ENCODE data around the gene LYST.
A peak's percentile ranks its signal among the peaks of the same experiment; 100 is the strongest.

LYST gene

GRCh38 chr1:235887676-235888075, 21.0 kb upstream of the LYST start:
- no peak for DNase-seq

- DNase-seq = no peak
These were observed 19.1 kb upstream of the LYST start for GRCh38 chr1:235885655-235886262.

GRCh38 chr1:235883261-235883927, 16.7 kb upstream of the LYST start:
- DNase-seq = no peak

GRCh38 chr1:235882816-235883215, 16.1 kb upstream of the LYST start:
- DNase-seq = no peak

DNA sequence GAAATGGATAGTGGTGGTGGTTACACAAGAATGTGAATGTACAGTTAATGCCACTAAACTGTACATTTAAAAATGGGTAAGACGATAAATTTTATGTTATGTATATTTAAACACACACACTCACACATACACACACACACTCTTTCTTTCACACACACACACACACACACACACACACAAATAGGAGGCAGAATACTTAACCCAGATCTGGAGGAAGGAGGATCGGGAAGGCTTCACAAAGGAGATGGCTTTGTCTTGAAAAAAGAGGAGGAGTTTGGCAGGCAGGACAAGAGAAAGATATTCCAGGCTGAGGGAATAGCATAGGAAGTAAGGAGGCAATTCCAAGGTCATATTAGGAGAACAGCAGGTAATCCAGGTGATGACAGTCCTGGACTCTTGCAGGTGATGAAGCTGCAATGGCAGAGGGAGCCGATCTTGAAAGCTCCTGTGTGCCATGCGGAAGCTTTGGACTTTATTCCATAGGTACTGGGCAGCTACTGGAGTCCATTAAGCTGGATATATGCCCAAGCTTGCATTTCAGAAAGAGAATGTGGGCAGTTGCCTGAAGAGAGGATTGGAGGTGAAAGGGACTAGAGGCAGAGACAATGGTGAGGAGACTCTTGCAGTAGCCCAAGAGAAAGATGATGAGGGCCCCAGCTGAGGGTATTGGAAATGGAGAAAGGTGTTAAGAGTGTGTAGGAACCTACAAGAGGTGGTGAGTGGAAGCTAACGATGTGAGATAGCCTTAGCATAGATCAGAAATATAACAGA, 15.4 kb upstream of the LYST start:
- DNase-seq = no peak

DNA sequence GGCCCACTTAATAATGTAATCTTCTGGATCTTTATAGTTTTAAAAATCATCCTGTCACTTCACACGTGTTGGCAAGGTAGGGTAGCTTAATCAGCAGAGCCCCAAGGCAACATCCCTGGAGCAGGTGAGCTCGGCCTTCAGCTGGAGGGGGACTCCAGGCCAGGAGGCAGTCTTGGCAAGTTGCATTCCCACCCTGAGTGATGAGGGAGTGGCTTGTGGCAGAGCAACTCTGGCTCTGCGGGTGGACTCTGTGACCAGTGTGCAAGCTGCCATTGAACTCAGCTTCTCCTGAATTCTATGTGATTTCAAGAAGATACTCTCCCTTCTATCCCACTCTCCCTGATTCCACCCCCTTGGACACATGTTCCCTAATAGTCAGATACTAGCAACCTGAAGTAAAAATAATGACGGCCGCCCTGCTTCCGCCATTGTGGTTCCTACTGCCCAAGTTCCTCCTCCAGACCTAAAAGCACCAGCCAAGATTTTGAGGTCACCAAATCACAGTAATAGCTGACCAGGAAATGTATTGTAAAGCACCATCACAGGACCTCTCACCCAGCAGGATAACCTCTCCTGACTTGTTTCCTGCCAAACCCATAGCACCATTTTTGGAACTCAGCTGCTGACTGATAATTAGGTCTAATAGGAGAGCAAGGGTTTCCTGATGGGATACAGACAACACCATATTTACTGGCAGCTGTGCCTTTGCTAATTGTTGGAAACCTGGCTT, 11.5 kb upstream of the LYST start:
- no peak for DNase-seq

DNA sequence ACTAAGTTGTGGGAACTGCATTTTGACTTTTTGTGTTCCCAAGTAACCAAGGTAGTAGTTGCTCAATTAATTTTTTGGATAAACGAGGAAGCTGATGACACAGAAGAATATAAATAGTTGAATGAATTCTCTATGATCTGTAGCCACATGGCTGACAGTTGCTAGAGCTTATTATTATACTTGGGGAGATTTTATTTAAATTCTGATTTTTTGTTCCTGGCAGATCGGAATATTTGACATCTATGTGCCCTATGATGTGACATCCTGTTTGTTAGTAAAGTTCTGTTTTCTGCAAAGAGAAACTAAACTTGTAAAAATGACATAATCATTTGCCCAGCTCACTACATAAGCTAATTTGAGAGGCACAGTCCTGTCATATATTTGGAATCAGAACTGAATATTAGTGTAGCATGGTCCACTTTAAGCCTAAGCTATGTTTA, 9.7 kb upstream of the LYST start:
- DNase-seq = peak in 1 of 5 donors; percentile 49

- no peak for DNase-seq
These were observed 8.4 kb upstream of the LYST start for GRCh38 chr1:235875036-235875597.

DNA sequence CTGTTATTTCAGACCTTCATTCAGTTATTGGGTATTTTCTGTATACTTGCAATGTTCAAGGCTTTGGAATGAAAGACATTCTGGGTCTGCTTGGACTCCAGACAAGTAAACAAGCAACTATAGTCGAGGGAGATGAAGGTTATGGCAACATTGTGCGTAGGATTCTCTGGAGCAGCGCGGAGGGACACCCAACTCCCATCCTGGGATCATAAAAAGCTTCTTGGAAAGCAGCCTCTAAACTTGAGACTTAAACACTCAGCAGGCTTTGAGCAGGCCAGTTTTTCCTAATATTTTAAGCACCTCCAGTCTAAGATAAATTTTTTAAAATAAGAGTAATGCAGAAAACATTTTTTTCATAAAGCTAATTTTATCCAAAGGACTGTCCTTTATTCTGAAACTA, 7.6 kb upstream of the LYST start:
- no peak for DNase-seq

DNA sequence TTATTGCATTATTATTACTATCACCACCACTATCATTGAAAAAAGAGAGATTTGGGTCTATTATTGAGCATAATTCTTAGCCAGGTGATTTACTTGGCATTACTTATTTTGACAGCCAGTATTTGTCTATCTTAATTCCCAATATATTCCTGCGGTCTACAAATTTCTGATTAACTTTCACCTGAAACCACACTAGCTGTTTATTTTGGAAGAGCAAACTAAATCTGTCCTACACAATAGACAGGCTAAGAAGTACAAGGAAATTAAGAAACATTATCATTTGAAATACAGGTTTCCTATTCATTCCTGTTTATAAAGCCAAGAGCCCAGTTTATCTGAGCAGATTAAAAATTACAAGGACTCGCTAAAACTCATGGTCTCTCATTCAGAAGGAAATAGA, 6.9 kb upstream of the LYST start:
- no peak for DNase-seq

GRCh38 chr1:235873045-235873444, 6.3 kb upstream of the LYST start:
- DNase-seq = peak in 1 of 5 donors; percentile 48

DNA sequence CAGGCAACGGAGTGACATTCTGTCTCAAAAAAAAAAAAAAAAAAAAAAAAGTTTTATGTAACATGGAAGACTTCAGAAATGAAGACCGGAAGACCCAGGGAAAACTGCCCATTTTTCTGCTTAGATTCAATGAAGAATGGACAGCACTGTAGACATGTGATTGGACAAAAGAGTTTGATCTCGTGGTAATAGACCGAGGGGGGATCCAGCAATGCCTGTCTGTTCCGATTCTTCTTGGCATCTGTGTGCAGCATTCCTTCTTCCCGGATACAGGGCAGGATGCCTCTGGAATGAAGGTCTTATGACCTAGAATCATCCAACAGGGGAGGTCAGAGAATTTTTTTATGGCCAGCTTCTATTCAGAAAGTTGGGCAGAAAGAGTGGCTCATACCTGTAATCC, 5.6 kb upstream of the LYST start:
- DNase-seq = no peak

DNA sequence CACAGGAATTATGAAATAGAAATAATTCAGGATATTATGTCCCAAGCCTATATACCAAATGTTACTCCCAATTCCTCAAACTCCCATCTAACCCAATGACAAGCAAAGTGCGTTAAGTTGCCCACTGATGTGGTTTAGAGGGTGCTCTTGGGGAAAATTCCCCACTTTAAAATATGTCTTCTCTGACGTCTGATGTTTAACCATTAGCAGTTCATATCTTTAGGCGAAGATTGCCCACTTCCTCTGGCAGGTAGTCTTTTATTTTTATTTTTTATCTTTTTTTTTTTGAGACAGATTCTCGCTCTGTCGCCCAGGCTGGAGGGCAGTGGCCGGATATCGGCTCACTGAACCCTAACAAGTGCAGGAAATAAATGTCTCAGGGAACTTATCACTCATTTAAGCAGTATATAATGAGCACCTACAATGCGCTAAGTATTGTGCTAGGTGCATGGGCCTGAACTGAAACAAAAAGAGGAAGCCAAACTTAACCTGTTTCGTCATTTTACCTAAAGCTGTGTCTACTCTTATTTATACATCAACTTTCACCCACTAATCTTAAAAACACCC, 1.3 kb upstream of the LYST start:
- DNase-seq = peak; percentile 11 to 65 (median 41)

DNA sequence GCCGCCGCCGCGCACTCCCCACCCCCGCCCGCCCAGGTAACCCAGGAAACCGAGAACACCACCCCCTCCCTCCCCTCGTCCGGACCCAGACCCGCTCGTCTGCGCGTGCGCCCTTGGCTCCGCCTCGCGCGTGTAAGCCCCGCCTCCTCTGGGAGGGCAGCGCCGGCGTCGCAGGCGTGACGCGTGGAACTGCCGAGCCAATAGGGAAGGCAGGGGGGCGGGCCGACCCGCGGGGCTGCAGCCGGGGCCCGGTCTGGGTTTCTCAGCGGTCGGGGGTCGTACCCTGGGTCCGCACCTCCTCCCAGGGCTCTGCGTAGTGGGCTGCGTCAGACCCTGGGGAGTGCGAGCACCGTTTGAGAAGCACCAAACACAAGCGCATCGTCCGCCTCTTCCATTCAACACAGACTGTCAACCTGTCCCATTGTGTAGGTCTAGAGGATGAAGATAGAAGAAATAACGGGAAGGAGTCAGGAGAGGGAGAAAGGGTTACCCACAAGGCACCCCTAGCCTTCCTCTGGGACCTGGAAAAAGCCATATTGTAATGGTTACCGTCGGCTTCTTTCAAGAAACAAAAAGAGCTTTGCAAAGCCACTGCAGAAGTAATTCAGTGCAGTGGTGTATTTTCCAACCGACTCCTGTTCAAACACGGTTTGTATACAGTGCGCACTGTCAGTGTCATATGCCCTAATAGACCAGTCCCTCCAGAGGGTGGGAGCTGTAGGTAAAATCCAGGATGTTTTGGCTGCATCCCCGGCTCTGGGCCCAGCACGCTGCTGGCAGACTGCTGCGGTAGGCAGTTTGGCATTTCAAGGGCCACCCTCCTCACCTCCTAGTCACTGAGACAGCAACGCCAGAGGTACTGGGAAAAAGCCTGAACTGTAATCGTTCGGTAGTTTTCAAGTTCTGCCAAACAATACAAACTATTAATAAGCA, 473 bp upstream of the LYST start:
- DNase-seq = peak; percentile 93 to 98 (median 95)

DNA sequence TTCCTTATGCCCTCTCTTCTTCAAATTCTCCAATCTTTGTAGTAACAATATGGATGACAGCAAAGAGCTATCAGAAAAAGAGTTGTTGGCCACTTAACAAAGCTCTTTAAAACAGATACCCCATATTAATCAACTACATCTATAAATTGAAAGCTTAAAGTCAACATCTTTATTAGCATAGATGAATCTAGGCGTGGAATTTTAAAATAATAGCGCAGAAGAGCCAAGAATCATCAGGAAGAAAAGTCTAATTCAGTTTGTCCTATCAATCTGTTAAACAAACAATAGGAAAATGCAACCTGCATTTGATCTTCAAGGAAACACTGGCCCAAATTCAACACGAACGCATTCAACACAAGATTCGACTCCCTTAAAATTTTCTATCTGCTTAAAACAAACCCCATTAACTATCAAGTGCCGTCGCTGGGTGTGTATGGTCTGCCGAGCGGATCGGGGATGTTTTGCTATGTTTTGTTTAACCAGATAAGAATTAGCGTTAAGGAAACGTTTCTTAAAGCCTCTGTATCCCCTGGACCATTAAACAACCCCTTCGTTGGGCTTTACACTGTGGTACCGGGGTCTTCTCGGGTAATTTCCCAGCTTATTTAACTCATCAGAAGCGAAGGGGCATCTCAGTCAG, 1.0 kb downstream of the LYST start:
- no peak for DNase-seq

- no peak for DNase-seq
These were observed 1.7 kb downstream of the LYST start for GRCh38 chr1:235864931-235865525.

DNA sequence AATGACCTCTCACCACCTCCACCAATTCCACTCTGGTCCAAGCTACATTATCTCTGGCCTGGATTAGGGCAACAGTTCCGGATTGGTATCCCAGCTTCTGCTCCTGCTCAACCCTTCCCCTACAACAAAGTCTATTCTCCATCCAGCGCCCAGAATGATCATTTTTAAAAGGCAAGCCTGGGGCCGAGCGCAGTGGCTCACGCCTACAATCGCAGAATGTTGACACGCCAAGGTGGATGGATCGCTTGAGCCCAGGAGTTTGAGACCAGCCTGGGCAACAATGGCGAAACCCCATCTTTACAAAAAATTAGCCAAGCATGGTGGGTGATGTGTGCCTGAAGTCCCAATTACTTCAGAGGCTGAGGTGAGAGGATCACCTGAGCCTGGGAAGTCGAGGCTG, 2.2 kb downstream of the LYST start:
- no peak for DNase-seq

DNA sequence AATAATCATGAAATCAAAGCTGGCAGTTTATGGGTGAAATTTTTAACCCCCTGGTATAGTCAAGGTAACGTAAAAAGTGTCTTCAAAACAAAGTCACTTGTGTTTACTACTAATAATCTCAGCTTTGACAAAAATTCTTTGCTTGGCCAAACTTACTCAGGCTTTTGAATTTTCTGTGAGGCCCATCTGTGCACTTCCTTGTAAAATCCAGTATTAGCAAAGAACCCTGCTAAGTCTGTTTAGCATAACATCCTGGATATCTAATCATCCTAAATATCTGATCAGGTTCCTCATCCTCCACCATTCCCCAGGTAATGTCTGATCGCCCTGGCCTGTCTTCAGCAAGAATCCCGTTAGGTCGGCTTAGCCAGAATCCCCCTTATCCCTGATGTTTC, 3.0 kb downstream of the LYST start:
- no peak for DNase-seq

GRCh38 chr1:235861857-235862256, 4.8 kb downstream of the LYST start:
- no peak for DNase-seq

- DNase-seq = no peak
These were observed 5.9 kb downstream of the LYST start for GRCh38 chr1:235860829-235861228.

GRCh38 chr1:235859789-235860188, 6.9 kb downstream of the LYST start:
- no peak for DNase-seq

All from T-helper 1 cell (primary cell).